ENCODE data around the gene NEURL1B.

NEURL1B gene

DNA sequence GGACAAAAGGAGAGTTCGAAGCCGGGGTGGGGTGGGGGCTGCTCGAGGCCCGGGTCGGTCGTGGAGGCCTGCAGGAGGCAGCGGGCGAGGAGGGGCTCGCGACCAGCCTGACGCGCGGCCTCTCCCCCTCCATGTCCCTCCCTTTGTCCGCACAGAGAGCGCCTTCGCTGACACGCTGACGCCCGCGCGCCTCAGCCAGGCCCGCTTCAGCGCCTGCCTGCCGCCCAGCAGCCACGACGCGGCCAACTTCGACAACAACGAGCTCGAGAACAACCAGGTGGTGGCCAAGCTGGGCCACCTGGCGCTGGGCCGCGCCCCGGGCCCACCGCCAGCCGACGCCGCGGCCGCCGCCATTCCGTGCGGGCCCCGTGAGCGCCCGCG lies 42.2 kb downstream of the NEURL1B start:
- no peak for DNase-seq

DNA sequence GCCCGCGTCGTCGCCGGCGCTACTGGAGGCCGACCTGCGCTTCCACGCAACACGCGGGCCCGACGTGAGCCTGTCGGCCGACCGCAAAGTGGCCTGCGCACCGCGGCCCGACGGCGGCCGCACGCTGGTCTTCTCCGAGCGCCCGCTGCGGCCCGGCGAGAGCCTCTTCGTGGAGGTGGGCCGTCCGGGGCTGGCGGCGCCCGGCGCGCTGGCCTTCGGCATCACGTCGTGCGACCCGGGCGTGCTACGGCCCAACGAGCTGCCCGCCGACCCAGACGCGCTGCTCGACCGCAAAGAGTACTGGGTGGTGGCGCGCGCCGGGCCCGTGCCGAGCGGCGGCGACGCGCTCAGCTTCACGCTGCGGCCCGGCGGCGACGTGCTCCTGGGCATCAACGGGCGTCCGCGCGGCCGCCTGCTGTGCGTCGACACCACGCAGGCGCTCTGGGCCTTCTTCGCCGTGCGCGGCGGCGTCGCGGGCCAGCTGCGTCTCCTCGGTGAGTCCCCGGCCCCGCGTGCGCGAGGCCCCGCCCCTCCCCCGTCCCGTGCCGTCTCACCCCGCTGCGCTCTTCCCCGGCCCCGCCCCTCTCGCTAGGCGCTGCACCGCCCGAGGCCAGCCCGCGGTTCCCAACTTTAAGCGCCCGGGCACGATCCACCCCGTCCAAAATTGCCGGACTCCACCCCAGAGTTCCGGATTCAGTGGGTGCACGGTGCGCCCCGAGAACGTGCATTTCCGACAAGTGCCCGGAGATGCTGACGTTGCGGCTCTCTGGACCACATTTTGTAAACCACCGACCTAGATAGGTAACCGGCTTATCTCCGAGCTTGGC lies 42.8 kb downstream of the NEURL1B start:
- no peak for DNase-seq

DNA sequence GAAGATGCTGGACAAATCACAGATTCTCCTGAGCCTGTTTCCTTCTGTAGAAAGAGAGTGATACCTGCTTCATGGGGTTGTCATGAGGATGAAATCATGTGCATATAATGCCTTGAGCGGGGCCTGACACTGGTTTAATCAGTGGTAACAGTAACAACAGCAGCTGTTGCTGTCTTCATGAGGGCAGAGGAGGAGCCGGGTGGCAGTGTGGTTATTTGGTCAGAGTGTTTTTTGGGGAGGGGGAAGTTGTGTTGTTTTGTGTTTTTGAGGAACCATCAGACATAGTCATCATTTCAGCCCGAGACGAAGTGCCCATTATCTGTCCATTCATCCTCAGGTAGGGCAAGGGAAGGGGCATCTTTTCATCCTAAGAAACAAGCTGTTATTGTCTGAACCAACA lies 44.0 kb downstream of the NEURL1B start:
- DNase-seq: no peak

DNA sequence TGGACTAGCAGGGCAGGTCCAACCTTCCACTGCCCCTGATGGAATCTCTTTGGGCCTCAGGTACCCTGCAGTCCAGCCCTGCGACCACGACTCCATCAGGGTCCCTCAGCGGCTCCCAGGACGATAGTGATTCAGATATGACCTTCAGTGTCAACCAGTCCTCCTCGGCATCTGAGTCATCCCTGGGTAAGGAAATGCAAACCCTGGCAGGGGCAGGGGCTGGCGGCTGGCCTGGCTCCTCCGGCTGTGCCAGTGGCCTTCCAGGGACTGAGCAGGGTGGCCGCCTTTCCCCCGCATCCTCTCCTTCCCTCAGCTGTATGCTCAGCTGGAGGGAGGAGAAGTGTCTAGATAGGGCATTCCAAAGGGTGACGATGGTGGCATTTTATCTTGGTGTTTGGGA lies 45.0 kb downstream of the NEURL1B start:
- no peak for DNase-seq

DNA sequence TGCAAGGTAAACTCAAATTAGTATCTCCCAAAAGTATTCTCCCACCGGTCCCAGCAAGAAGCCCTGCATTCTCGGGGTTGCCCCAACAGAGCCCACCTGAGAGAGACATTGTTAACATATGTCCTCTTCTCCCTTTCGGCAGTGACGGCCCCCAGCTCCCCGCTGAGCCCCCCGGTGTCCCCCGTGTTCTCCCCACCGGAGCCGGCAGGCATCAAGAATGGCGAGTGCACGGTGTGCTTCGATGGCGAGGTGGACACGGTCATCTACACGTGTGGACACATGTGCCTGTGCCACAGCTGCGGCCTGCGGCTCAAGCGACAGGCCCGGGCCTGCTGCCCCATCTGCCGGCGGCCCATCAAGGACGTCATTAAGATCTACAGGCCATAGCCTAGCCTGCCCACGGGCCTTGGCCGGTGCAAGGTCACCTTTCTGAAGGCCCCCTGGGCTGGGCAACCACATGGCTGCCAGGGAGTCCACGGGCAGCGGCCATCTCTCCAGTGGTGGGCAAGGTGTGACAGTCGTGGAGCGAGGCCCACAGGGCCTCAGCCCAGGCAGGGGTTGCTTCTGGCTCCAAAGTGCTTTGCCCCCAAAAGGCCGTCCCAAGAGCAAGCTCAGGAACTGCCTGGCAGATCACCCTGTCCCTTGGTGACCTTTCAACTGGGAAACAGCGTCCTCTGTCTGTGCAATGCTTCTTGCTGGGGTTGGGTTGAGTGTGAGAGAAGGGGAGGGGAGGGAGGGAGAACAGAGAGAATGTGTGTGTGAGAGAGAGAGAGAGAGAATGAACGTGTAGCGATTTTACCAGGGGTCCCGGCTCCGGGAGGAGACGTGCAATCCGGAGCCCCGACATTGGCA lies 45.7 kb downstream of the NEURL1B start:
- no peak for DNase-seq

DNA sequence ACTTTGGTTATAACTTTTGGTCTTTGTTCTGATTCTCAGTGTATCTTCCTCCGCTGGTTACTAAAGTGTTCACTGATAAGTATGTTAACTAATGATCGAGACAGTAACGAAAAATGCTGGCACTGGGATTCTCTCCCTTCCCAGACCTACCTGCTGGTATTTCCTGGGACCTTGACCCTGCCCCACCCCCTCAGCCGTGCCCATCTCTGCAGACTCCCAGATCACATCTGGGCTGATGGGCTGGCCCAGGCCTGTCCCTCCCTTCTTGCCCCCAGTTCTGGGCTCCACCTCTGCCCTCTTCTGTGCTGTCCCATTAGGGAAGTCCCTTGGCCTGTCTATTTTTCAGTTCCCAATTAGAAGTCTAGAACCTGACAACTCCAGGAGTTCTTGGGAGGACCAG lies 46.9 kb downstream of the NEURL1B start:
- DNase-seq: no peak

DNA sequence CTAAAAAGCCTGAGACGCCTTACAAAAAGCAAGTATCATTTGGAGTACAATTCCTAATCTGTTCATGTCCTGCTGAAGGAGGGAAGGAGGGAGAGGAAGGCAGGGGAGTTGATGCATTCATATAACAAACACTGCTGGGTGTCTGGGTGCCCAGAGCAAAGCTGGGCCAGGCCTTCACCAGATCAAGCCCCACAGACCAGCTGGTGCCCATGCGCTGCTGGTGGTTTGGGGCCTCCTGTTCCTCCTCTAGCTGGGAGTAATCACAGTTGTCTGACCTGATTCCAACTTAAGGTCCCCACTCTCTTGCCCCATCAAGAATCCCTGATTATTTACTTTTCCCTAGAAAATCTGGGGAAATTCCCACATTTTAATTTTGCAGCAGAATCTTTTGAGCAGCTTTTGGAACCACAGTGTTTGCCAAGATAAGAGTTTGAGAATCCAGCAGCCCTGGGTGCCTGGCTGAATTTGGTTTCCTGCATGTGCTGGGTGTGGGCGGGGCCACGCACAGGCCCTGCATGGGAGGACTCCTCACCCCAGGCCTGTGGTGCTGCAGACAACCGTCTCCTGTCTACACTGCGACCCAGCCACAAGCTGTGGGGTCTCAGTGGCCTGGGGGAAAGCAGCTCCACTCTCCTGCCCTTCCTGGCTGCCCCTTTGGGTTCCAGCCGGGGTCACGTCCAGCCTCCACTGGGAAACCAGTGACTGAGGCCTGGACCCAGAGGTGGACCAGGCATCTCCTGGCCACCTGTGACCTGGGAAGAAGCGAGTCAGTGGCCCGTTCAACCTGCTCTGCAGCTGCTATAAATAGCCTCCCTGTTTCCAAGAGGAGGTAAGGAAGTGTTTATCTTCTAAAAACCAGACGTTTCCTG lies 47.5 kb downstream of the NEURL1B start:
- DNase-seq: no peak

DNA sequence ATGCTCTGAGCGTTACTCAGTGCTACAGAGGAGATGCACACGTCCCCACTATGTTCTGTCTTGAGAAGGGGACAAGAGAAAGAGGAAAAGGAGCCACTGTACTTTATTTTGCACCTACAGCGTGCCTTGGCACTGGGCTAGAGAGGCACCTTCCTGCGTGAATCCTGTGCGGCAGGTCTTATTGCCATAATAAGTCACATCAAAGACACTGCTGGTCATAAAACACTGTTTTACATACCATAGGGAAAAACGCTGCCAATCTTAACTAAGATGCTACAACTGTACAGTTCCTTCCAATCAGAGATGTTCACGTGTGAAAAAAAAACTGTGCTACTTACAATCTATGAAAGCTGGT lies 48.1 kb downstream of the NEURL1B start:
- DNase-seq: peak; percentile 19

DNA sequence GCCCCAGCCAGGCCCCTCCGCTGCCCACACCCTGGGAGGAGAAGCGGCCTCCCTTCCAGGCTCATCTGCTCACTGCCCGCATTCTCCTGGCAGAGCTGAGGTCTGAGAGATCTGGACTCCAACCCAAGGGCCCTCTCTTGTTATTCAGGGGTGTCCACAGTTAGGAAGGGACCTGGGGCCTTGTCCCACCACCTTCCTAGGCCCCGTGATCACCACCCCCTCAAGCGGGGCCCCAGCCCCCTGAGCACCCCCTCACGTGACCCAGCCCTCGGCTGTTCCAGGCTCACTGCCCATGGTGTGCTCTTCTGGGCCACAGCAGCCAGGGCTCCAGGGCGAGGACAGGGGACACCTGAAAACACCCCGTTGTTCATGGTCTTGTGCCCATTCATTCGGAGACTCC lies 48.7 kb downstream of the NEURL1B start:
- no peak for DNase-seq

DNA sequence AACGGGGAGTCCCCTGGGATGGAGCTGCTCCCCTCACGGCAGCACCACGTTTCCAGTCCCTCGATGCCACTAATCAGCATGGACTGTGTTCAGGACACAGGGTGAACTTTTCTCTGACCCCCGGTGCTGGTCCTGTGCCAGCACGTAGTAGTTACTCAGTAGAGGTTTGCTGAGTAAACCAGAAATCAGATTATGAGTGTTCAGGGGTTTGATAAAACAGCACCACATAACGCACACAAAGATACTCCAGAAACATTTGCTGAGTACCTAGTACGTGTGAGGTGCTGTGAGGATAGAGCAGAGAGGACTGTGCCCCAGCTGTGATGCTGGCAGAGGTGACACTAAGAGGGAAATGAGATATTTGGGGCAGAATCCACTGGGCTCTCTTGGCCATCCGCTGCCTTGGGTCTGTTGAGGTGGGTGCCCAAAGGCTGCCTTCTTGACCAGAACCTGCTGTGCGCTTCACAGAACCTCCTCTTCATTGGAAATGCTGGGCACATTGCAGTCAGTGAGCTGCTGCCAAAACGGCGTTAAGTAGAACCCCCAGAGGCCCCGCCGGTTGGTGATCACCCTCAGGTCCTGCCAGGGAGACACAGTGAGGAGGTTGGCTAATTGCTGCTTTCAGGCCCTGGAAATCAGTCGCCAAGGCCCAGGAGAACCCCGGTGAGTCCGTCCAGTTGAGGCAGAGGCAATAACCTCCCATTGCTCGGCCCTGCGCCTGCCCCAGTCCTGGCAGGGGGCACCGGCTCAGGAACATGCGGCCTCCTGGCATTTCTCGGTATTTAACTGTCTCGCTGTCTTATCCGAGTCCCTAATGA lies 49.4 kb downstream of the NEURL1B start:
- DNase-seq: no peak

DNA sequence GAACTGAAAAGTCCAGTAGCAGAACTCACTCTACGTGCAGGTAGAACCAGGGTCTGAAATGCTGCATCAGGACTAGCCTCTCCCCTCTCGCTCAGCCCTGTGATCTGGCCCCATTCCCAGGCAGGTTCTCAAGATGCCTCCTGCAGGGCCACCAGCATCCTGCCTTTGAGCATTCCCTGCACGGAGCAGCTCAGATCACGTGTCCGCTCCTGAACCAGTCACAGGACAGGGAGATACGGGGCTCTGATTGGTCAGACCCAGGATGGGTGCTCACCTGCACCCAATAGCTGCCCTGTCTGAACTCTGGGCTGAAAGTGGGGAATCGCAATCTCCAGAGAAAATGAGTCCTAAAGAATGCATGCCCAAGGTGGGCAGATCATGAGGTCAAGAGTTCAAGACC lies 50.8 kb downstream of the NEURL1B start:
- no peak for DNase-seq

DNA sequence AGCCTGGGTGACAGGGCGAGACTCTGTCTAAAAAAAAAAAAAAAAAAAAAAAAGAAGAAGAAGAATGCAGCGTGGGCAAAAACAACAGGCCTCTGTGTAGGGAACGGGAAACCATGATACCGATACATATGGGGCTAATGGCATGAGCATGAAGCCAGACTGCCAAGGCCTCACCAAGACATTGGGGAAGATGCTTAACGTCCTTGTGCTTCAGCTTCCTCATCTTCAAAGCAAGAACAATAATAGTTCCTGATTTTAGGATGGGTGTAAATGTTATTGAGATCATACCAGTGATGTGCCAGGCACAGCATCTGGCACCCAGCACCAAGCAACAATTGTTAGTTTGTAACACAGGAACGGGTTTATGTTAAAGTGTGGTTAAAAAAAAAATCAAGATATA lies 51.4 kb downstream of the NEURL1B start:
- DNase-seq: no peak

DNA sequence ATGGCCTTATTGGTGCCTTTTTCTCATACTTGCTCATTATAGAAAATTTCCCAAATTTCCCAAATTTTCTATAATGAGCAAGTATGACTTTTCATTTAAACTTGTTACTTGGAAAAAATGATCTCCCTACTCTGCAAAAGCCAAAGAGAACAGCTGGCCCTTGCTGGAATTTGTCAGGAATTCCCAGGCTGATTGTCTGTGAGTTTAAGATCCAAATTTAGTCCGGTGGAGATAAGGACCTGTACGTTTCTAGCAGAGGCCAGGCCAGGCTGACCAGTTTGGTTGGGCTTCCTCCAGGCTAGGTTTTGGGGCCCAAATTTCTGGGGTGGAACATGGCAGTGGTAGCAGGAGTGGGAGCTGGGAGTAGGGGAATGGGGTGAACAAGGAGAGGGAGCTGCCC lies 51.9 kb downstream of the NEURL1B start:
- no peak for DNase-seq

DNA sequence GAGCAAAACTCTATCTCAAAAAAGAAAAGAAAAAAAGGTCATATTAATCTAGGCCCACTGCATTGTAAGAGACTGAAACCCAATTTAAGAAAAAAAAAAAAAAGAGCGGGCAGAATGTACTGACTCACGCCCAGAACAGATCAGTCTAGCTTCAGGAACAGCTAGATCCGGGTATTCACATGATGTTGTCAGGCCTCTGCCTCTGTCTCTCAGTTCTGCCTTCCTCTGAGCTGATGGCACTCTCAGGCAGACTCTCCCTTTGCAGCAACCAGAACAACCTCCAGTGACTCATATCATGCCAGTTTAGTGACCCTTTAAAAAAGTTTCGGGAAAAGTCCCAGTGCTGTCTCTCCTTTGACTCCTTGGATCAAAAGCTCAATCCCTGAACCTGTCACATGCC lies 53.0 kb downstream of the NEURL1B start:
- no peak for DNase-seq

DNA sequence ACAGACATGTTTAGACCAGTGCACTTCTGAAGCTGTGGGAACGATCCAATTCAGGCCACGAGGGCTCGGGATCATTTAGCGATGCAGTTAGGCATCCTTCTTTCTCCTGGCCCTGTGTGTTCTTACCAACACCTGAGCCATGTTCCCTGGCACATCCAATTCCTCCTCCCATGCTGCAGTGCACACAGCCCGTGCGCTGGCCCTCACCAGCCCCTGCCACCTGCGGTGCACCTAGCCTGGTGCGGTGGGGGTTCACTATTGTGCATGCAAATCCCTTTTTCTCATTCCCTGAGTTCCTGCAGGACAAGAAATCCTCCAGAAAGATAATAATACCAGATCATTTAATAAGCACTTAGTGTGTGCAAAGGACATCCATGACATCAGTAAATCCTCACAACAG lies 53.5 kb downstream of the NEURL1B start:
- DNase-seq: no peak

DNA sequence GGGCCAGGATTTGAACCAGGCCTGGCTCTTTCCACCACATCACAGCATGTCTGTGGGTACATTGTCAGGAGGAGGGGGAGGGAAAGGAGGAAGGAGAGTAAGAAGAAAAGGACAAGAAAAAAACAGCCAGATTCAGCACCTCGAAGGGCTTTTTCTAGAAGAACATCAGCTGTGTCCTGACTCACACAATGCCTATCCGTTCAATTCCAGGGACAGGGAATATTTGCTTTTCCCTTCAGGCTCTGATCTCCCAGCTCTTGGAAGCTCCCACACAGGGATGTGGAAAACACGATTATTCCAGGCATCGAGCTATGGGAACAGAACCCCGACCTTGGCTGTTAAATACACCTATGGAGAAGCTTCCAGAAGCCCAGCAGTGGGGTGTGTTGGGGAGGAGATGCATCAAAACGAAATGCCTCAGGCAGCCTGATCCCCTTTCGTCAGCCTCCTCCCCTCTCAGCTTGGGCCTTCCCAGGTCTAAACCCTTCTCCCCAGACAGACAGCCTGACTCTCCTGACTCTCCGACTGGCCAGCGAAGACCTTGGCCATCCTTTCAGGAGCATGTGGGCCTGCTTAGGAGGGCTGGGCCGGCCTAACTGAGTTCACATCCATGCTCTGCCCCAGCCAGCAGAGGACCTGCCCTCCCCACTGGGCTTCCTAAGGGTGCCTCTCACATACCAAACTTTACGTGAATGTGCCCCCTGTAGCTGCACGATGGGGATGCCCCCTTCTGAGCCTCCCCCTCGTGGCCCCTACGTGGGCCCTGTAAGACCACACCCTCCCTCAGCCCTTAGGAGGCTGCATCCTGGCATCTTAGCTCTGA lies 54.4 kb downstream of the NEURL1B start:
- no peak for DNase-seq

DNA sequence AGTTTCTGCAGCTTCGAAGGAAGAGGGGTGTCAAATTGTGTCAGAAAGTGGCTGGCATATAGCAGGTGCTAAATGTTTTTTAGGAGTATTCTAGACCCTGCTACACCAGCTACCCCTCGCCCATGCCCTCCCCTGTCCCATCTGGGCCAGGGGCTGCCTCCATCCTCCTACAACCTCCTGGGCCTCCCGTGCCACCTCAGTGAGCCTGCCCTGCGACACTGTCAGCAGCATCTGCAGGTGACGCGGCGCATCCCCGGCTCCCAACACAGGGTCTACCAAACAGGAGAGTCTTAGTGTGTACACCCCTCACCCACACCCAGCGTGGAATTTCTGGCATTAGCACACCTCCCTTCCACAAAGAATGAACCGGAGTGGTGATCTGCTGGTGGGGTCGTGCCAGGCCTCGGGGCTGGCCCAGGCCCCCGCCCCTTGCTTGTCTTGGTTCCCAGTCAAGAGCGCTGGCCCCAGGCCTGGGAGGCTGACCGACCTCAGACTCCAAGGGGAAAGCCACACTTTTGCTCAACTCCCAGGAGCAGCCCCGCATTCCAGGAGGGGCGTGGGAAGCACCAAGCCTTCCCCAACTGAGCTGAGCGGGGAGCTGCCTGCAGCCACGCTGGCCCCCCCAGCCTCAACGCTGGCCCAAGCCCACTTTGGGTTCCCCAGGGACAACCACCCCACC lies 55.2 kb downstream of the NEURL1B start:
- no peak for DNase-seq

DNA sequence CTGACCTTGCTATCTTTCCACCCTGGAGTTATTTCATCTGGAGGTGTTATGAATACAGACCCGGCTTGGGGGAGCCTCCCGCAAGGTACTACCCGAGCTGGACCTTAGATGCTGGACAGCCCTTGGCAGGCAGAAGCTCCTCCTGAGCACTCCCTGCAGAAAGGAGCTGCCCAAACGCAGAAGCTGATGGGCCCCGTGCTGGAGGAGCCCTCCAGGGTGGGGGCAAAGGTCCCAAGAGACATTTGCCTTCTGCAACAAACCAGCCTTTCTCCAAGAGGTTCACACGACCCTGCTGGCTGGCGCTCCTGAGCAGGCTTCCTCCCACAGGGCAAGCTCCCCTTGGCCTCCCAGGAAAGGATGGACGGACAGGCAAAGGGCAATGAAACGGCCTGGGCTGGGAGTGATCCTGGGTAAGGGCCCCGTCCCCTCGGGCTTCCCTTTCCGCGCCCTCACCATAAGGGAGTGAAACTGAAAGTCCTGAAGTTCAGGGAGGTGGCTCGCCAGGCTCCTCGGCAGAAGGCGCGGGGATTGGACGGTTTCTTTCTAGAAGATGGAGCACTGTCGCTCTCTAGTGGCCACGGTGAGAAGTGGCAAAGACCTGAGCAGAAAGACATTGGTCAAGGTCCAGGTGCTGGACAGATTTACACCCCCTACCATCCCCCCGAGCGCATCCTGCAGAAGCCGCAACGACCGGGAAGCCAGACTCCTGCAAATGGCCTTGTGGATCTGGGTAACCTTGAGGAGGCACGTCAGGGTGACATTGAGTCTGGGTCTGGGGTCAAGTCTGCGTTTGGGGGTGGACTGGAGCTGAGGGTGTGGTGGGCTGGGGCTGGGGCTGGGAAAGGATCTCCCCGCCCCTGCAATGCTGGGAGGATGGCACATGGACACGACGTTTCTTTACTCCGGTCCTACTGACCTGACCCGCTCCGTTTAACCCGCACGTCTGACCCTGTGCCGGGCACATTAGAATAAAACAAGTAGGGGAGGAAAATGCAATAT lies 56.4 kb downstream of the NEURL1B start:
- peak; percentile 78 for DNase-seq

DNA sequence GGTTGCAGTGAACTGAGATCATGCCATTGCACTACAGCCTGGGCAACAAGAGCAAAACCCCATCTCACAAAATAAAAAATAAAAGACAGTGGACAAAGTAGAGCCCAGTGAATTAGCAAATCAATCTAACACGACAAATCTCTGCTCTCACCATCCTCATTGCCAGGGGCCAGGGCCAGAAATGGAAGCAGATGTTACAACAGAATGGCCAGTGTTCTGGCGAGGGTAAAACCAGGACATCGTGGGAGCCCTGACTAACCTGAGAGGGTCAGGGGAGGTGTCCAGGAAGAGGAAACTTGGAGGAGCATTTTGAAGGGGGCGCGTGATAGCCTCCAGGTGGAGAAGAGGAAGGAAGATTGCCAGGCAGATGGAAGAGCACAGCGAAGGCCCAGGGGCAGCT lies 58.4 kb downstream of the NEURL1B start:
- DNase-seq: no peak

DNA sequence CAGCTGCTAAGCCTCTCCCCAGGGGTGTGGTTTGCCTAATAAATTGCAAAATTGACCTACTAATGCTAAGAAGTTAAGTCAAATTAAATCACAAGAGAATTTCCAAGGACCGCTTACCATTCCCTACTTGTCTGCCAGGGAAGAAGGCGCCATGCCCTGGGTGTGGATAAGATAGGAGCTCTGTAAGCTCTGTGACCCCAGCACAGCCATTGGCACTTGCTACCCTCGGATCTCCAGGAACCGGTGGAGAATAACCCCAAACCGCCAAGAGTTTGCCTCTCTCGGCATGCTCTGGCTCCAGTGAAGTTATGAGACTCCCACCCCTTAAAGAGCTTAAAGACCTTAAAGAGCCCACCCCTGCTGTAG lies 58.9 kb downstream of the NEURL1B start:
- no peak for DNase-seq
